Measurements from ENCODE around the gene LRIT2.
A peak's percentile ranks its signal among the peaks of the same experiment; 100 is the strongest.

Gene LRIT2

GRCh38 chr10:84195044-84195830, 30.1 kb downstream of the LRIT2 start:
- Histone ChIP-seq H3K9me3 (ENCODE audit: control insufficient read depth, insufficient read depth, low read depth, low read length) (no peaks in the 10 kb centered on the region), H3K27ac (ENCODE audit: extremely low read depth, low read depth, low read length) (no peak overlapping the region), H3K36me3 (ENCODE audit: control insufficient read depth in 2 of 2, insufficient read depth in 1 of 2, low read length in 2 of 2) (no peaks in the 10 kb centered on the region), H3K4me1 (ENCODE audit: control insufficient read depth, insufficient read depth, low read length) (peaks cover 8% of the 10 kb centered on the region), H3K4me3 (ENCODE audit: low read depth, low read length) (no peak overlapping the region)
- ChIA-PET POLR2A (no interaction called here), CTCF (interaction anchor here (0.6 kb wide), 1 partner anchor 12 kb away, joined by 4 read pairs; no protein-coding TSS in a partner anchor)
- 0 out of 2 replicates have a peak, but pooled peaks have one; percentile 43 for TF ChIP-seq ZBTB10 (tag by site-specific recombination; IDR thresholded peaks at IDR 0.05)
- no peak for TF ChIP-seq ZFP37 (tag by site-specific recombination; IDR thresholded peaks at IDR 0.05)

GRCh38 chr10:84194424-84195043, 30.8 kb downstream of the LRIT2 start, which contains the start of gene CDHR1:
Gene CDHR1 (plus strand): TSS chr10:84194537. CDS start chr10:84194761, 224 bp downstream.
- CTCF ChIA-PET, result interaction anchor here (0.6 to 2.0 kb wide), 3 partner anchors 11 to 431 kb away, joined by 3 to 9 read pairs (median 4); no protein-coding TSS in a partner anchor
- peaks cover 8% of the 10 kb centered on the region for H3K4me1 ChIP-seq (ENCODE audit: control insufficient read depth, insufficient read depth, low read length)
- POLR2A ChIA-PET, result no interaction called here

More at GRCh38 chr10:84194424-84195043, 30.8 kb downstream of the LRIT2 start, which contains the start of gene CDHR1:
- TF ChIP-seq KLF1 (tag by site-specific recombination; IDR thresholded peaks at IDR 0.05) (peak; percentile 71), ZNF677 (tag by site-specific recombination; IDR thresholded peaks at IDR 0.05) (no peak), ZBTB8A (tag by site-specific recombination; IDR thresholded peaks at IDR 0.05) (peak; percentile 34; the same call in 1 of the 2 replicates), ZNF398 (tag by site-specific recombination; IDR thresholded peaks at IDR 0.05) (peak; percentile 63; the same call in 1 of the 2 replicates), PATZ1 (tag by site-specific recombination; IDR thresholded peaks at IDR 0.05) (peak; percentile 61), ZNF37A (tag by site-specific recombination; IDR thresholded peaks at IDR 0.05) (no peak), ZNF341 (tag by site-specific recombination; IDR thresholded peaks at IDR 0.05; ENCODE audit: low read depth) (peak; percentile 82), GLIS2 (tag by site-specific recombination; IDR thresholded peaks at IDR 0.05) (peak; percentile 48; the same call in 1 of the 2 replicates), SP3 (tag by site-specific recombination; IDR thresholded peaks at IDR 0.05) (peak; percentile 72), ZNF555 (tag by site-specific recombination; conservative IDR thresholded peaks at IDR 0.05) (no peak), SP2 (tag by site-specific recombination; IDR thresholded peaks at IDR 0.05) (peak; percentile 49), KLF8 (tag by site-specific recombination; IDR thresholded peaks at IDR 0.05) (peak; percentile 57; the same call in 1 of the 2 replicates), ZFP41 (tag by site-specific recombination; IDR thresholded peaks at IDR 0.05; ENCODE audit: borderline replicate concordance) (no peak), ZBTB26 (tag by site-specific recombination; optimal IDR thresholded peaks at IDR 0.05) (peak; percentile 19), ZNF138 (tag by site-specific recombination; IDR thresholded peaks at IDR 0.05; ENCODE audit: borderline replicate concordance) (no peak), ZFHX2 (tag by site-specific recombination; conservative IDR thresholded peaks at IDR 0.05) (peak; percentile 28; the same call in 1 of the 2 replicates), ZNF423 (tag by site-specific recombination; IDR thresholded peaks at IDR 0.05) (no peak), ZNF530 (tag by site-specific recombination; IDR thresholded peaks at IDR 0.05; ENCODE audit: low read depth) (no peak), KLF9 (tag by site-specific recombination; IDR thresholded peaks at IDR 0.05; ENCODE audit: low read depth) (peak; percentile 87)
- H3K27ac ChIP-seq (ENCODE audit: extremely low read depth, low read depth, low read length), result no peak within 1 kb of the TSS
- no peaks in the 10 kb centered on the region for H3K9me3 ChIP-seq (ENCODE audit: control insufficient read depth, insufficient read depth, low read depth, low read length)
- H3K36me3 ChIP-seq (ENCODE audit: control insufficient read depth in 2 of 2, insufficient read depth in 1 of 2, low read length in 2 of 2), result no peaks in the 10 kb centered on the region
- peak within 1 kb of the TSS; percentile 23 for H3K4me3 ChIP-seq (ENCODE audit: low read depth, low read length)
